HEK293 (cell line): ENCODE measurements around the gene DCPS.
A peak's percentile ranks its signal among the peaks of the same experiment; 100 is the strongest.

ENCODE experiments used
- CTCF ChIA-PET: fragments of 350-600 bp; formaldehyde crosslinking; extraction: SDS; loops from one replicate; lab custom pipeline; 2021; ENCODE audit warnings: antibody characterized with exemption; lab: Yijun Ruan, JAX
- POLR2A ChIA-PET: fragments of 300-600 bp; formaldehyde crosslinking; extraction: SDS; loops from one replicate; lab custom pipeline; 2020; ENCODE audit warnings: antibody characterized with exemption, inconsistent platforms; lab: Yijun Ruan, JAX
- H3K27ac ChIP-seq: fragments of 200-500 bp; sonication (Bioruptor generic); 2 replicates; pipeline ENCODE4 v1.5.1; 2014; ENCODE audit warnings: low read depth, low read length, control low read depth, inconsistent platforms; ENCODE audit errors: extremely low read depth
- H3K36me3 ChIP-seq, 2 experiments: fragments of 200-500 bp in 1 of 2; sonication (Bioruptor generic) in 1 of 2; 1 replicate in 1 of 2; 2 replicates in 1 of 2; pipeline ENCODE4 v1.5.1; 2014 to 2017; ENCODE audit warnings: inconsistent platforms in 2 of 2, low read length in 2 of 2; ENCODE audit not compliant: control insufficient read depth in 2 of 2, insufficient read depth in 1 of 2
- H3K4me1 ChIP-seq: fragments of 200-500 bp; sonication (Bioruptor generic); 2 replicates; pipeline ENCODE4 v1.5.1; 2014; ENCODE audit warnings: mild to moderate bottlenecking, low read length, inconsistent platforms; ENCODE audit not compliant: control insufficient read depth, insufficient read depth
- H3K4me3 ChIP-seq: 2 replicates; pipeline ENCODE4 v1.5.1; 2011; ENCODE audit warnings: low read depth, mild to moderate bottlenecking, control low read depth, low read length, moderate library complexity
- H3K9me3 ChIP-seq: fragments of 200-500 bp; sonication (Bioruptor generic); 2 replicates; pipeline ENCODE4 v1.5.1; 2014; ENCODE audit warnings: low read depth, low read length, inconsistent platforms; ENCODE audit not compliant: control insufficient read depth, insufficient read depth
- FEZF1 ChIP-seq: fragments of 450-650 bp; formaldehyde crosslinking; IDR thresholded peaks from 2 replicates; pipeline ENCODE4 v1.5.1; 2016; ENCODE audit warnings: missing biosample characterization, missing genetic modification characterization
- GLIS2 ChIP-seq: fragments of 450-650 bp; formaldehyde crosslinking; IDR thresholded peaks from 2 replicates; pipeline ENCODE4 v1.5.1; 2016; ENCODE audit warnings: missing biosample characterization, missing genetic modification characterization
- KLF10 ChIP-seq: fragments of 450-650 bp; IDR thresholded peaks from 2 replicates; pipeline ENCODE4 v1.5.1; 2018; ENCODE audit warnings: missing biosample characterization, mild to moderate bottlenecking, missing genetic modification characterization
- KLF17 ChIP-seq: fragments of 450-650 bp; formaldehyde crosslinking; IDR thresholded peaks from 2 replicates; pipeline ENCODE4 v1.5.1; 2016; ENCODE audit warnings: missing biosample characterization, missing genetic modification characterization
- KLF8 ChIP-seq: fragments of 450-650 bp; formaldehyde crosslinking; IDR thresholded peaks from 2 replicates; pipeline ENCODE4 v1.5.1; 2016; ENCODE audit warnings: missing biosample characterization, missing genetic modification characterization
- OVOL3 ChIP-seq: fragments of 450-650 bp; formaldehyde crosslinking; IDR thresholded peaks from 2 replicates; pipeline ENCODE4 v1.5.1; 2016; ENCODE audit warnings: missing biosample characterization, missing genetic modification characterization
- PATZ1 ChIP-seq: fragments of 450-650 bp; formaldehyde crosslinking; IDR thresholded peaks from 2 replicates; pipeline ENCODE4 v1.5.1; 2016; ENCODE audit warnings: missing biosample characterization, missing genetic modification characterization
- PRDM4 ChIP-seq: fragments of 450-650 bp; formaldehyde crosslinking; IDR thresholded peaks from 2 replicates; pipeline ENCODE4 v1.5.1; 2017; ENCODE audit warnings: missing biosample characterization, missing genetic modification characterization
- SP2 ChIP-seq: fragments of 450-650 bp; formaldehyde crosslinking; IDR thresholded peaks from 2 replicates; pipeline ENCODE4 v1.5.1; 2016; ENCODE audit warnings: missing biosample characterization, missing genetic modification characterization
- SP7 ChIP-seq: fragments of 450-650 bp; formaldehyde crosslinking; IDR thresholded peaks from 2 replicates; pipeline ENCODE4 v1.5.1; 2016; ENCODE audit warnings: missing biosample characterization, missing genetic modification characterization
- TRIM28 ChIP-seq: IDR thresholded peaks from 2 replicates; pipeline ENCODE4 v1.6.1; 2011; ENCODE audit warnings: low read length, control low read depth, borderline replicate concordance
- ZBTB11 ChIP-seq: fragments of 450-650 bp; formaldehyde crosslinking; conservative IDR thresholded peaks from 2 replicates; pipeline ENCODE4 v1.5.1; 2016; ENCODE audit warnings: low read depth, missing biosample characterization, missing genetic modification characterization
- ZBTB26 ChIP-seq: fragments of 450-650 bp; formaldehyde crosslinking; optimal IDR thresholded peaks from 2 replicates; pipeline ENCODE3; 2016; ENCODE audit warnings: missing biosample characterization, mild to moderate bottlenecking, missing genetic modification characterization
- ZFHX2 ChIP-seq: fragments of 450-650 bp; formaldehyde crosslinking; conservative IDR thresholded peaks from 2 replicates; pipeline ENCODE4 v1.5.1; 2016; ENCODE audit warnings: missing biosample characterization, missing genetic modification characterization
- ZFP69B ChIP-seq: fragments of 450-650 bp; formaldehyde crosslinking; IDR thresholded peaks from 2 replicates; pipeline ENCODE4 v1.5.1; 2016; ENCODE audit warnings: missing biosample characterization, missing genetic modification characterization
- ZNF19 ChIP-seq: fragments of 450-650 bp; formaldehyde crosslinking; IDR thresholded peaks from 2 replicates; pipeline ENCODE4; 2016; ENCODE audit warnings: missing biosample characterization, missing genetic modification characterization, low read depth
- ZNF394 ChIP-seq: fragments of 450-650 bp; formaldehyde crosslinking; IDR thresholded peaks from 2 replicates; pipeline ENCODE4 v1.5.1; 2016; ENCODE audit warnings: missing biosample characterization, missing genetic modification characterization, mild to moderate bottlenecking, moderate library complexity, borderline replicate concordance
- ZNF398 ChIP-seq: fragments of 450-650 bp; formaldehyde crosslinking; IDR thresholded peaks from 2 replicates; pipeline ENCODE4 v1.5.1; 2017; ENCODE audit warnings: missing biosample characterization, missing genetic modification characterization
- ZNF426 ChIP-seq: fragments of 450-650 bp; formaldehyde crosslinking; IDR thresholded peaks from 2 replicates; pipeline ENCODE4 v1.5.1; 2017; ENCODE audit warnings: missing biosample characterization, missing genetic modification characterization, mild to moderate bottlenecking, inconsistent platforms, moderate library complexity
- ZNF530 ChIP-seq: fragments of 450-650 bp; formaldehyde crosslinking; IDR thresholded peaks from 2 replicates; pipeline ENCODE4 v1.5.1; 2016; ENCODE audit warnings: low read depth, missing biosample characterization, missing genetic modification characterization
- ZNF580 ChIP-seq: fragments of 450-650 bp; formaldehyde crosslinking; IDR thresholded peaks from 2 replicates; pipeline ENCODE4 v1.5.1; 2016; ENCODE audit warnings: missing biosample characterization, missing genetic modification characterization
- ZNF621 ChIP-seq: fragments of 450-650 bp; formaldehyde crosslinking; IDR thresholded peaks from 2 replicates; pipeline ENCODE4 v1.5.1; 2017; ENCODE audit warnings: missing biosample characterization, missing genetic modification characterization
- ZXDB ChIP-seq: fragments of 450-650 bp; formaldehyde crosslinking; IDR thresholded peaks from 2 replicates; pipeline ENCODE4 v1.5.1; 2016; ENCODE audit warnings: missing biosample characterization, missing genetic modification characterization

The DCPS gene

GRCh38 chr11:126355324-126355925 is 51.6 kb downstream of the DCPS start, which contains the start of gene ST3GAL4:
ST3GAL4 (plus strand) TSS chr11:126355686; CDS start chr11:126406156, 50,470 bp downstream.
- Histone ChIP-seq H3K4me3 (peak within 1 kb of the TSS; percentile 58), H3K27ac (peak within 1 kb of the TSS; percentile 73; the same call in 1 of the 2 replicates), H3K4me1 (no peaks in the 10 kb centered on the region), H3K9me3 (no peaks in the 10 kb centered on the region), H3K36me3 (peaks cover 0 to 7% of the 10 kb centered on the region in 2 experiments; a peak in 1 of 3 replicates)
- POLR2A ChIA-PET, result interaction anchor here (0.8 to 1.4 kb wide), 6 partner anchors 8 to 231 kb away, joined by 3 to 11 read pairs (median 4); partner anchors contain the start of genes DCPS, FAM118B, FOXRED1 and RPUSD4
- CTCF ChIA-PET, result interaction anchor here (0.6 kb wide), 1 partner anchor 87 kb away, joined by 3 read pairs; no protein-coding TSS in a partner anchor
- TF ChIP-seq GLIS2, result peak; percentile 11; the same call in 1 of the 2 replicates
- peak; percentile 73 for TF ChIP-seq ZXDB (tag by site-specific recombination)
- TF ChIP-seq ZNF530, result no peak
- TF ChIP-seq KLF17 (tag by site-specific recombination), result 0 out of 2 replicates have a peak, but pooled peaks have one; percentile 27
- 0 out of 2 replicates have a peak, but pooled peaks have one; percentile 52 for TF ChIP-seq ZBTB11 (tag by site-specific recombination)
- TF ChIP-seq SP7, result 0 out of 2 replicates have a peak, but pooled peaks have one; percentile 27
- TF ChIP-seq ZFP69B (tag by site-specific recombination), result no peak
- TF ChIP-seq PRDM4 (tag by site-specific recombination), result no peak
- TF ChIP-seq ZNF398 (tag by site-specific recombination), result peak; percentile 14; the same call in 1 of the 2 replicates
- TF ChIP-seq ZFHX2 (tag by site-specific recombination), result peak; percentile 23; the same call in 1 of the 2 replicates
- peak; percentile 69 for TF ChIP-seq ZBTB26 (tag by site-specific recombination)
- TF ChIP-seq PATZ1 (tag by site-specific recombination), result peak; percentile 53
- peak; percentile 69 for TF ChIP-seq KLF10 (tag by site-specific recombination)
- 0 out of 2 replicates have a peak, but pooled peaks have one; percentile 21 for TF ChIP-seq OVOL3 (tag by site-specific recombination)
- TF ChIP-seq ZNF394 (tag by site-specific recombination), result no peak
- TF ChIP-seq ZNF426 (tag by site-specific recombination), result no peak
- TF ChIP-seq ZNF19 (tag by site-specific recombination), result no peak
- TF ChIP-seq ZNF621, result no peak
- no peak for TF ChIP-seq ZNF580 (tag by site-specific recombination)
- TF ChIP-seq SP2 (tag by site-specific recombination), result peak; percentile 16
- TF ChIP-seq KLF8 (tag by site-specific recombination), result peak; percentile 60; the same call in 1 of the 2 replicates
- no peak for TF ChIP-seq FEZF1 (tag by site-specific recombination)
- no peak for TF ChIP-seq TRIM28
